Progenitor cell of endocrine pancreas (in vitro differentiated cells): Measurements from ENCODE around the gene FOXJ3. TPM values are rescaled to one million over a fixed set of nuclear protein-coding genes. Genes with fewer than 3 reads are reported as not detected.

ENCODE experiments used
- DNase-seq: peaks from one replicate; pipeline ENCODE4 v3.0.0; 2021; ENCODE audit warnings: low spot score; ENCODE audit not compliant: unreplicated experiment
- H3K27ac Mint-ChIP-seq: 2 replicates; pipeline ENCODE4 v1.8.0; 2021; ENCODE audit warnings: mild to moderate bottlenecking, moderate library complexity, mixed read lengths
- H3K27me3 Mint-ChIP-seq: 2 replicates; pipeline ENCODE4 v1.8.0; 2021; ENCODE audit warnings: mixed read lengths
- H3K36me3 Mint-ChIP-seq: 2 replicates; pipeline ENCODE4 v1.8.0; 2022; ENCODE audit warnings: mixed read lengths; ENCODE audit not compliant: insufficient read depth
- H3K4me1 Mint-ChIP-seq: 2 replicates; pipeline ENCODE4 v1.8.0; 2021; ENCODE audit warnings: low read depth, mixed read lengths
- H3K4me3 Mint-ChIP-seq: 2 replicates; pipeline ENCODE4 v1.8.0; 2021; ENCODE audit warnings: low read depth, mild to moderate bottlenecking, moderate library complexity, mixed read lengths
- H3K9me3 Mint-ChIP-seq: 2 replicates; pipeline ENCODE4 v1.8.0; 2021; ENCODE audit warnings: low read depth, mixed read lengths
- CTCF ChIP-seq: fragments of 200-600 bp; sonication (generic); IDR thresholded peaks from one replicate; pipeline ENCODE4 v1.5.0; 2021; ENCODE audit warnings: antibody characterized with exemption, mild to moderate bottlenecking; ENCODE audit not compliant: unreplicated experiment
- total RNA-seq: library from RNA; stranded (reverse); gene quantifications from 2 replicates; pipeline ENCODE4 v1.2.1, GENCODE V29; 2021

FOXJ3 gene
- total RNA-seq, 1 donor from 2014 or later, result 63.0 TPM

GRCh38 chr1:42311897-42312296, 23.1 kb downstream of the FOXJ3 start:
- no peak for TF ChIP-seq CTCF
- Mint-ChIP-seq H3K9me3 (no peaks in the 10 kb centered on the region), H3K27me3 (no peaks in the 10 kb centered on the region), H3K4me3 (no peak overlapping the region), H3K4me1 (peaks cover 25% of the 10 kb centered on the region), H3K27ac (no peak overlapping the region), H3K36me3 (peaks cover 12% of the 10 kb centered on the region)
- DNase-seq, result no peak

- no peak for DNase-seq
- TF ChIP-seq CTCF, result no peak
- Mint-ChIP-seq H3K4me1 (peaks cover 23% of the 10 kb centered on the region), H3K27ac (no peak overlapping the region), H3K36me3 (peaks cover 15% of the 10 kb centered on the region), H3K9me3 (no peaks in the 10 kb centered on the region), H3K27me3 (no peaks in the 10 kb centered on the region), H3K4me3 (no peak overlapping the region)
Measured at GRCh38 chr1:42311138-42311537, 23.9 kb downstream of the FOXJ3 start.

- H3K4me3 Mint-ChIP-seq, result no peak overlapping the region
- peaks cover 26% of the 10 kb centered on the region for H3K9me3 Mint-ChIP-seq
- H3K27me3 Mint-ChIP-seq, result no peaks in the 10 kb centered on the region
- H3K36me3 Mint-ChIP-seq, result peaks cover 43% of the 10 kb centered on the region
- H3K27ac Mint-ChIP-seq, result no peak overlapping the region
- DNase-seq, result no peak
- peaks cover 3% of the 10 kb centered on the region for H3K4me1 Mint-ChIP-seq
- TF ChIP-seq CTCF, result no peak
Measured at GRCh38 chr1:42306977-42307376, 28.1 kb downstream of the FOXJ3 start.

GRCh38 chr1:42305639-42306038, 29.4 kb downstream of the FOXJ3 start:
- no peak for TF ChIP-seq CTCF
- DNase-seq, result no peak
- H3K4me1 Mint-ChIP-seq, result no peaks in the 10 kb centered on the region
- H3K9me3 Mint-ChIP-seq, result peaks cover 32% of the 10 kb centered on the region
- no peaks in the 10 kb centered on the region for H3K27me3 Mint-ChIP-seq
- no peak overlapping the region for H3K4me3 Mint-ChIP-seq
- H3K27ac Mint-ChIP-seq, result no peak overlapping the region
- peaks cover 53% of the 10 kb centered on the region for H3K36me3 Mint-ChIP-seq

DNA sequence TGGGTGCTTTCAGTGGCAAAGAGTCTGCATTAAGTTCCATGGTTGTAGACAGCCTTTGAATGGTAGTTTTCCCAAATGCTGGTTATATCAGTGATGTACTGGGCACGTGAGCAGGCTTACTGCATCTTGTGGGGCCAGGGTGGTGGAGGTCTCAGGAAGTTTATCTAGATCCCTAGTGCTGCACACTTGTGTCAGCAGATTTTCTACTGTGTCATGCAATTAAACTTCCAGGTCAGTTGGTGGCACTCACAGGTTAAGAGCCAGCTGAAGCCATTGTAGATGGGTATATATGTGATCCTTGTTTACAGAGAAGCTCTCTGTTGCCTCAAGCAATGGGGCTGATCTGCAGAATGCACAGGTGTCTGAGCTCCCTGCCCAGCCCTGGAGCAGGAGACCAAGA, 33.0 kb downstream of the FOXJ3 start:
- H3K36me3 Mint-ChIP-seq, result peaks cover 64% of the 10 kb centered on the region
- TF ChIP-seq CTCF, result no peak
- no peaks in the 10 kb centered on the region for H3K4me1 Mint-ChIP-seq
- DNase-seq, result no peak
- no peak overlapping the region for H3K27ac Mint-ChIP-seq
- no peaks in the 10 kb centered on the region for H3K27me3 Mint-ChIP-seq
- H3K9me3 Mint-ChIP-seq, result peaks cover 52% of the 10 kb centered on the region
- no peak overlapping the region for H3K4me3 Mint-ChIP-seq
